ENCODE results near the gene PDP2.
"Not testable (repeated sequence)": the region's sequence is repeated elsewhere in the genome, so short reads cannot be mapped to it uniquely, and the experiment has no call there.

Gene PDP2

DNA sequence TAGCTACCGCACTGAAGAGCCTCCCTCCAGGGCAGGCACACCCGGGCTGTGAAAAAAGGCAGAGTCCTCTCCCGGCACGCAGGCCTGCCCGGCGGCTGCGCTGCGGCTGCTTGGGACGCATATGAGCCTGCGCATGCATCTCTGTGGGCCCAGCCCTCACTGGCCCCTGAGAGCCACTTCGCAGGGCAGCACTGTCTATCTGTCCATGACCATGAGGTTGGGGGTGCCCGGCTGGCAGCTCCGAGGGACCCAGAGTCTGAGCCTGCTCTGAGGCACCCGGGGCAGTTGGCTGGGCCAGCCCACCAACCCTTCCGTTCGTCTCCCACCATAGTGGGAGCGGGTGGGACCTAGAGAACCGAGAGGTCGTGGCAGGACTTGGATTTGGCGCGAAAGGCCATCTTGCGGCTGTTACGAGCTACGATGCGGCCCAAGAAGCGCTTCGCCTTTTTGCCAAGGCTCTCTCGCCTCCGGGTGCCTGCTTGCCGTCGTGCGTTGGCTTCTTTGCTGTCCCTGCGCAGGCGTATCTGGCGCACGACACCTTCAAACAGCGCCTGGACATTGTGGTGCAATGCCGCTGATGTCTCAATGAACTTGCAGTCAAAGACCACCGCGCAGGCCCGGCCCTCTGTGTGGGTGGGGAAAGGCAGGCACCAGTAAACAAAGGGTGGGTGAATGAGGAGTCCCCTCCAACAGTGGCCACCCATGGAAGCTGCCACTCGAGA, 41.6 kb downstream of the PDP2 start:
- no peak for DNase-seq

- no peak for DNase-seq
Measured at GRCh38 chr16:66923247-66923731, 43.0 kb downstream of the PDP2 start.

- DNase-seq: no peak
Measured at GRCh38 chr16:66923866-66924265, 43.6 kb downstream of the PDP2 start.

DNA sequence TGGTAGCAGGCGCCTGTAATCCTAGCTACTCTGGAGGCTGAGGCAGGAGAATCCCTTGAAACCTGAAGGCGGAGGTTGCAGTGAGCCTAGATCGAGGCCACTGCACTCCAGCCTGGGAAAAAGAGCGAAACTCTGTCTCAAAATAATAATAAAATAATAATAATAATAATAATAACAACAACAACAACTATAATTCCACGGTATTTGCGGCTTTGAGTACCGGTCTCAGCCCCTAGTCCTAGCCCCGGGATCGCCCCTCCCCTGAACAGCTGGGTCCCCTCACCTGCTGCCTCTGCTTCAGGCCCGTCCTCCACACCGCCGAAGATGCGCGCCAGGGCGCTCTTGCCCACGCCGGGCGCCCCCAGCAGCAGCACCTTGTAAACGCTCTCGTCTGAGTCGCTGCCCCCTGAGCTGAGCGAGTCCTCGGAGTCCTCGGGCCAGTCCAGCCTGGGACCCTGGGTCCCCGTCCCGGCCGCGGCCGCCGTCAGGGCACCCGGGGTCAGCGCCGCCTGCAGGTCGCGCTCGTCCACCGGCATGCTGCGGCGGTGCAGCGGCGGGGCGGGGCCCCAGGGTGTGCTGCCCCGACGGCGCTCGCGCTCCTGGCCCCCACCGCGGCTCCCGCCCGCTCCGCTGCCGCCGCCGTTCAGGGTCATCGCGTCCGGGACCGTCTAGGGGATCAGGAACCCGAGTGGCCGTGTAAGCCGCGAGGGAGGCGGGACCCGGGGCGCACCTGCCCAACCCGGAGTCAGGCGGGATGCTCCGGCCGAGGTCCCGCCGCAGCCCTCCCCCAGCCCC, 44.4 kb downstream of the PDP2 start:
- DNase-seq: no peak

DNA sequence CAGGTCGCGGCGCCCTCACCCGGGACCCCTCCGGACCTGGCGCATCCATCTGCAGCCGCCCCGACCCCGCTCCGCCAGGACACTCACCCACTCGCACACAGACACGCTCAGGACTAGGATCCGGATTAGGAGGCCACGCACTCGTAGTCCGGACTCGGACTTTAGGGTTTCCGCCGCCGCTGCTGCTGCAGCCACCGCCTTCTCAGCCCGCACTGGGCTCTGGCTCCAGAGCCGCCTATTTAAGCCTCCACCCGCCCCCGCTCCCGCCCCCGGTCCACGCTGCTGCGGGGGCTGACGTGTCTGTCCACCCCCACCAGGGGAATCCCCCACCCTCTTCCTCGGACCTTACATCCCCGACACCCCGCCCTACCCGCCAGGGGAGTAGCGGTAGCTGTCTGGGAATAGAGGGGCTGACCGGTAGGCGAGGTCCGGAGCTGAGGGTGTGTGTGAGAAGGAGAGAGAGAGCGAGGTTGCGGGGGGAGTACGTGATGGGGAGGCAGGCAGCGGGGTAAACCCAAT, 45.1 kb downstream of the PDP2 start, which contains the start of gene RRAD:
TSS of gene RRAD (minus strand) at position 214 of the 519 bp plus-strand sequence. CDS start 356 bp downstream, outside the sequence.
- no peak for DNase-seq

DNA sequence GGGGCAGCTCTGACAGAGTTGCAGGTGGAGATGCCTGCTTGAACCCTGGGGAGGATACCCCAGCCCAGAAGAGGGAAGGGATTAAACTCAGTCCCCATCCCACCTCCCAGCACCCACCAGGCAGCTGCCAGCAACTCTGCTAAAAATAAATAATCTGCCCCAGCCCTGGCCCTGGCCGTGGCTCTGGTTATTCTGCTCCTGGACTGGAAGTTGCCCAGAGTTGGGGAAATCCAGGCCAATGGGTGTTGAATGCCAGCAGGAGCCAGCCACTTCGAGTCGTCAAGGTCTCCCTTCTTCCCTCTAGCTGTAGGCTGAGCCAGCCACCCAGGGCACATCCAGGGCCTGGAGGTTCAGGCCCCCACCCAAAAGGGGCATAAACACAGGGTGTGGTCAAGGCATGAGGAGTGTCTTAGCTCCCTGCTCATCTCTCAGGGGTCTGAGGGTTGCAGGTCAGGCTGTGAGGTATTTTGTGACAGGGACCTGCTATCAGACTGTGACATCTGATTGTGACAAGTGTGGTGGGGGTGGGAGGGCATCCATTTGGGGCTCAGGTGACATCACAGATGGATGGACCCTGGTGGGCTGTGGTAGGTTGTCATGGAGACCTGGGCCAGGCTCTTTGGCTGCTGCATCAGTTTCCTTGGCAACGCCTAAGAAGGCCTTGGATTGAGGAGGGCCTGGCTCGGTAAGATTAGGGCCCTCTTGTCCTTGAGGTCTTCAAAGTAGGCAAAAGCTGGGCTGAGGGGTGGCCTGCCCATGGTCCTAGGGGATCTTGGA, 46.0 kb downstream of the PDP2 start:
- DNase-seq: no peak

- DNase-seq: no peak
Measured at GRCh38 chr16:66926961-66927436, 46.7 kb downstream of the PDP2 start.

GRCh38 chr16:66927918-66928649, 47.8 kb downstream of the PDP2 start:
- DNase-seq: no peak

- no peak for DNase-seq
Measured at GRCh38 chr16:66928702-66929388, 48.5 kb downstream of the PDP2 start.

GRCh38 chr16:66930189-66930588, 49.9 kb downstream of the PDP2 start:
- no peak for DNase-seq

GRCh38 chr16:66931665-66932064, 51.4 kb downstream of the PDP2 start:
- no peak for DNase-seq

DNA sequence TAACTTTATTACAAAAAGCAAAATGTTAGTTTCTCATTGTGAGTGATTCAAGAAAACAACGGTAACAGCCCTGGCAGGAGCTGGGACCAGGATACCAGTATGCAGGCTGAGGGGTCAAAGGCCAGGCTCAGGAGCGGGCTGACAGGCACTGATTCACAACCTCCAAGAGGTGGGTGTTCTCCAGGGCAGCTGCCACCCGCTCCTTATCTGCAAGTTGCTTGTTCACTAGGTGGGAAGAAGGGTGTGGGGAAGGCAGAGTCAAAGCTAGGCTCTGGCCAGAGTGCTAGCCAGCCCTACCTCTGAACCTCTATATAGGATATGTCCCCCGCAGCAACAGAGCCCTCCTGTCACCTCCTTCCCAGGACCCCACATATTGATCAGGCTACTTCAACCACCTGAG, 51.8 kb downstream of the PDP2 start:
- no peak for DNase-seq

- DNase-seq: no peak
Measured at GRCh38 chr16:66933776-66934137, 53.4 kb downstream of the PDP2 start.

DNA sequence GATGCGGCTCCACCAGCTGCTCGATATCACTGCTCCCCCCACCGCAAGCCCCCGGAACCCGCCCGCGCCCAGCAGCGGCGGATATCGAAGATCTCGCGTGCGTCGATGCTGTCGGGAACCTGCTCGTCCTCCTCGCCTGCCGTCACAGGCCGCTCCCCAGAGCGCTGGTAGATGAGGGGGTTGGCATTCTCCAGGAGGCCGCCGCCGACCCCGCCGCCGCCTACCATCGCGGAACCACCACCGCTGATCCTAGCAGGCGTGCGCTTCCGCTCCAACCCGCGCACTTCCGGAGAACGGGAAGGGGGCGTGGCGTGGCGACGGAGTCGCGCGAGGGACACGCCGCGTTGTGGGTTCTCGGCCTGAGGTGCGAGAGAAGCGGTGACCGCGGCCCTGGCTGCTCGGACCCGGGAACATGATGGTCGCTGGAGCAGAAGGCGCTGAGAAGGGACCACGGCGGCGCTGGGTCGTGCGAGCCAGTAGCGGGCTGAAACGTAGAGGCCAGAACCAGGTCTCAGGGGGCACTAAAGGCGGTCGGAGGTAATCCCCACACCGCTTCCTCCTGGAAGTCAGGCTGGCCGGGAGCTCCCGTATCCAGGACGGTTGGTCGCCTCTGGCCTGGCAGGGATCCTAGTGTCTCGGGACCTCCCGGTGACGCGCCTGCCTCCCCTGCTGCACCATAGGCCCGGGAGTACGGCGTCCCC, 54.0 kb downstream of the PDP2 start, which contains the start of gene CIAO2B:
TSS of gene CIAO2B (minus strand) at position 265 of the 701 bp plus-strand sequence. CDS start at position 227, 38 bp downstream.
- peak; percentile 66 for DNase-seq

- DNase-seq: not testable (repeated sequence)
Measured at GRCh38 chr16:66934839-66935313, 54.6 kb downstream of the PDP2 start.

DNA sequence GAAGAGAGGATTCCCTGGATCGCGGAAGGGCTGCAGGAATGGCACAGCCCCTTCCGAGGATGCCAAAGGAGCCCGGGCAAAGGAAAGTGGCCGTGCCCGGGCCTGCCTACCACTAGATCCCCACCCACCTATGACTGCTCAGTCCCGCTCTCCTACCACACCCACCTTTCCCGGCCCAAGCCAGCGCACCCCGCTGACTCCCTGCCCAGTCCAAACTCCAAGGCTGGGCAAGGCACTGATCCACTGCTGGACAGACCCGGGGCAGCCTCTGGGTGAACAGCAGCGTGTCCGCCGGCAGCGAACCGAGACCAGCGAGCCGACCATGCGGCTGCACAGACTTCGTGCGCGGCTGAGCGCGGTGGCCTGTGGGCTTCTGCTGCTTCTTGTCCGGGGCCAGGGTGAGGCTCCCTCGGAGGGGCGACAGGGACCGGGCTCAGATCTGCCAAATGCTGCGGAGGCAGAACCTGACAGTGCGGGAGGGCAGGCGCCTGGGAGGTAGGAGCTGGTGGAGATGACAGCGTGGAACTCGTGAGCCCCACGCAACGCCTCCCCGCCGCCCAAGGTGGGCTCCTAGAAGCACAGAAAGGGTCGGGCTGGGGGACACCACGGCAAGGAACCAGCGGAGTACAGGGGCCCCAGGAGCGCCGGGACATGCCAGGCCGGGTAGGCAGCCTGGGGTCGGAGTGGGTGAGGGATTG, 55.1 kb downstream of the PDP2 start, which contains the start of gene CES2:
TSS of gene CES2 (plus strand) at position 203 of the 698 bp plus-strand sequence. CDS start at position 323, 120 bp downstream.
- no peak for DNase-seq

- no peak for DNase-seq
Measured at GRCh38 chr16:66936462-66936861, 56.1 kb downstream of the PDP2 start.

DNA sequence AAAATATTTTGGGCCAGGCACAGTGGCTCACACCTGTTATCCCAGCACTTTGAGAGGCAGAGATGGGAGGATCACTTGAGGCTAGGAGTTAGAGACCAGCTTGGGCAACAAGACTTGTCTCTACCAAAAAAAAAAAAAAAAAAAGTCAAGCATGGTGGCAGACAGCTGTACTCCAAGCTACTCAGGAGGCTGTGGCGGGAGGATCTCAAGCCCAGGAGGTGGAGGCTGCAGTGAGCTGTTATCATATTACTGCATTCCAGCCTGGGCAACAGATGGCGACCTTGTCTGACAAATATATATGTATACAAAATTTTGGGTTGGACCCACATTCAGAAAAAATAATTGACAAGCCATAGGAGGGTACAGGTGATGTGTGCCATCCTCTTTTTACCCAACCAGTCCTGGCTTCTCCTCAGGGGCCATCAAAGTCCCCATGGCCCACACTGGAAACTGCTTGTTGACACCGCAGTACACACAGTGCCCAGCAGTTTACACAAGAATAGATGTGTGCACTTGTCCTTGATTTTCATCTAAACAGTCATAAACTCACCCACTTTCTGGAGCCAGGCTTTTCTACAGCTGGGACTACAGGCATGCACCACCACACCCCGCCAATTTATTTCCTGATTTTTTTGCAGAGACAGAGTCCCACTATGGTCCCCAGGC, 56.7 kb downstream of the PDP2 start:
- DNase-seq: no peak

GRCh38 chr16:66937725-66938337, 57.5 kb downstream of the PDP2 start:
- DNase-seq: no peak
